Measurements from ENCODE around the gene MCRIP1.

Gene MCRIP1

DNA sequence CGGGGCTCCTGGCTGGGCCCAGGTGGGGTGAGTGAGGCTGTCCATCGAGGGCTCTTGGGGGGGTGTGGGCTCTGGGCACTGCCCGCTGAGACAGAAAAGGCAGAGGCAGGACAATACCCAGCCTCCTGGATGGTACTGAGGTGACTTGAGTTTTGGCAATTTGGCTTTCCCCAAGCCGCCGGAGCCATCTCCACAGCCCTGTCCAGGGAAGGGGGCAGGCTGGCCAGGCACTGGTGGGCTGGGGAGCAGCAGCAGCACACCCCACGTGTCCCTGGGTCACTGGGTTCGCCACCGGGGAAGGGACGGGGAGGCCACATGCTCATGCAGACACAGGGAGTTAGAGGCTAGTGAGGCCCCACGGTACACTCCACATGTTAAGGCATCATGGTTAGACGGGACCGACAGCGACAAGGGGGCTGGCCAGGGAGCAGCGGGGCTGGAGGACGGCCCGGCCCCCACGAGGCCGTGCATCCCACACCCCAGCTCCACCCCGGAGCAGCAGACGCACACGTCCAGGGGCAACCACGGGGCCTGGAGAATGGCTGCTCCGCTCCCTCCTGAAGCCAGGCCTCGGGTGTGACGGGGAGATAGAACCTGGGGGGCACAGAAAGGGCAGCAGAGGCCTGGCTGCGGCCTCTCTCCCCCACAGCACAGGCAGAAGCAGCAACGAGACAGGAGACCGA, 35.0 kb upstream of the MCRIP1 start:
- Histone ChIP-seq H4K20me1 (ENCODE audit: low read depth, low read length) (no peaks in the 10 kb centered on the region; the same call in 1 of the 2 replicates), H3K79me2 (ENCODE audit: insufficient read depth, low read length) (peaks cover 27% of the 10 kb centered on the region), H3K9ac (ENCODE audit: low read length) (no peak overlapping the region), H3K36me3 (ENCODE audit: low read length) (0 out of 2 replicates have a peak, but pooled peaks cover 4% of the 10 kb centered on the region), H2AFZ (ENCODE audit: low read depth, low read length, severe bottlenecking) (no peak overlapping the region), H3K27me3 (ENCODE audit: low read length) (no peaks in the 10 kb centered on the region), H3K27ac (ENCODE audit: low read depth, low read length) (peak overlapping the region; percentile 59), H3F3A (ENCODE audit: insufficient read depth) (peaks cover 47% of the 10 kb centered on the region), H3K9me2 (replicated peaks; ENCODE audit: insufficient read depth, low read length) (no peaks in the 10 kb centered on the region), H3K9me3 (ENCODE audit: insufficient read depth, low read length) (no peaks in the 10 kb centered on the region), H3K4me2 (ENCODE audit: low read depth, low read length, poor library complexity, severe bottlenecking) (no peak overlapping the region), H3K4me3 (ENCODE audit: insufficient read depth, low read length, poor library complexity, severe bottlenecking) (no peak overlapping the region)
- TF ChIP-seq EZH2phosphoT487 (conservative IDR thresholded peaks at IDR 0.05; ENCODE audit: low read length) = no peak
- TF ChIP-seq, protein P1, sequence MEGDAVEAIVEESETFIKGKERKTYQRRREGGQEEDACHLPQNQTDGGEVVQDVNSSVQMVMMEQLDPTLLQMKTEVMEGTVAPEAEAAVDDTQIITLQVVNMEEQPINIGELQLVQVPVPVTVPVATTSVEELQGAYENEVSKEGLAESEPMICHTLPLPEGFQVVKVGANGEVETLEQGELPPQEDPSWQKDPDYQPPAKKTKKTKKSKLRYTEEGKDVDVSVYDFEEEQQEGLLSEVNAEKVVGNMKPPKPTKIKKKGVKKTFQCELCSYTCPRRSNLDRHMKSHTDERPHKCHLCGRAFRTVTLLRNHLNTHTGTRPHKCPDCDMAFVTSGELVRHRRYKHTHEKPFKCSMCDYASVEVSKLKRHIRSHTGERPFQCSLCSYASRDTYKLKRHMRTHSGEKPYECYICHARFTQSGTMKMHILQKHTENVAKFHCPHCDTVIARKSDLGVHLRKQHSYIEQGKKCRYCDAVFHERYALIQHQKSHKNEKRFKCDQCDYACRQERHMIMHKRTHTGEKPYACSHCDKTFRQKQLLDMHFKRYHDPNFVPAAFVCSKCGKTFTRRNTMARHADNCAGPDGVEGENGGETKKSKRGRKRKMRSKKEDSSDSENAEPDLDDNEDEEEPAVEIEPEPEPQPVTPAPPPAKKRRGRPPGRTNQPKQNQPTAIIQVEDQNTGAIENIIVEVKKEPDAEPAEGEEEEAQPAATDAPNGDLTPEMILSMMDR (IDR thresholded peaks at IDR 0.05; ENCODE audit: insufficient read depth, low read length, poor library complexity, severe bottlenecking) = no peak

DNA sequence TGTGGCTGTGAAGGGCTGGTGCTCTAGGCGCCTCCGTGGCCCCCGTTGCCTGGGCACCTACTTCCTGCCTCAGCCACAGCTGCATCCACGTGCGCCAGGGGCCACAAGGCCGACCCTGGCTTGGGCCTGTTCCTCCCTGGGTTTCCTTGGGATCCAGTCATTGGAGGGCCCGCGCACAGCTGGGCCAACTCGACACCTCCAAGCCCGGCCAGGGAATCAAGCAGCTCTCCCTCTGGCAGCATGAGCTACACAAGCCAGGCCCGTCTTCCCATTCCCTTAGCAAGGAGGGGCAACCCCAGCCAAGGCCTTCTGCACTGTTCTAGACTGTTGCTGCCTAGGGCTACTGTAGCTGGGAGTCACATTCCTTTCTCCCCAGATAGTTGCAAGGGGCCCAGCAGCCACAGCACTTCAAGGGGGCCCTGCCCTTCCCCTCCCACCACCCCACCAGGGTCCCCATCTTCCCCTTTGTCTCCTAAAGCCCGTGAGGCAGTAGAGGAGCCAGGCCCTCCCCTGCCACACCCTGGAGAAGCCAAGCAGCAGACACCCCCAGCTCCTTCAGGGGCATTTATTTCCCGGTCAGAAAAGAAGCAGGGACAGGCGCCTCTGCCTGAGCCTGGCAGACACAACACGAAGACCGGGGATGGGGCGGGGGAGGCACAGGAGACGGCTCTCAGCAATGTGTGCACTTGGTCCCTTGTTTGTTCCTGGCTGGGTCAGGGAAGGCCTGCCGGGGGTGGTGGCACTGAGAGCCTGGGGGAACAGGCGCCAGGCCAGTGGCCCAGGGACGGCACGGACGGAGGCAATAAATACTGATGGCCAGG, 34.3 kb upstream of the MCRIP1 start:
- H2AFZ ChIP-seq (ENCODE audit: low read depth, low read length, severe bottlenecking) = no peak overlapping the region
- H3K79me2 ChIP-seq (ENCODE audit: insufficient read depth, low read length) = peaks cover 34% of the 10 kb centered on the region
- peaks cover 44% of the 10 kb centered on the region for H3F3A ChIP-seq (ENCODE audit: insufficient read depth)
- no peak overlapping the region for H3K4me2 ChIP-seq (ENCODE audit: low read depth, low read length, poor library complexity, severe bottlenecking)
- no peaks in the 10 kb centered on the region for H3K27me3 ChIP-seq (ENCODE audit: low read length)
- no peak for TF ChIP-seq EZH2phosphoT487 (conservative IDR thresholded peaks at IDR 0.05; ENCODE audit: low read length)
- TF ChIP-seq, protein P1 (IDR thresholded peaks at IDR 0.05; ENCODE audit: insufficient read depth, low read length, poor library complexity, severe bottlenecking) = no peak
- H3K27ac ChIP-seq (ENCODE audit: low read depth, low read length) = peak overlapping the region; percentile 59
- no peaks in the 10 kb centered on the region; the same call in 1 of the 2 replicates for H4K20me1 ChIP-seq (ENCODE audit: low read depth, low read length)
- H3K9me2 ChIP-seq (replicated peaks; ENCODE audit: insufficient read depth, low read length) = no peaks in the 10 kb centered on the region
- 0 out of 2 replicates have a peak, but pooled peaks cover 4% of the 10 kb centered on the region for H3K36me3 ChIP-seq (ENCODE audit: low read length)
- no peaks in the 10 kb centered on the region for H3K9me3 ChIP-seq (ENCODE audit: insufficient read depth, low read length)
- no peak overlapping the region for H3K4me3 ChIP-seq (ENCODE audit: insufficient read depth, low read length, poor library complexity, severe bottlenecking)
- peak overlapping the region; percentile 18; the same call in 1 of the 2 replicates for H3K9ac ChIP-seq (ENCODE audit: low read length)

DNA sequence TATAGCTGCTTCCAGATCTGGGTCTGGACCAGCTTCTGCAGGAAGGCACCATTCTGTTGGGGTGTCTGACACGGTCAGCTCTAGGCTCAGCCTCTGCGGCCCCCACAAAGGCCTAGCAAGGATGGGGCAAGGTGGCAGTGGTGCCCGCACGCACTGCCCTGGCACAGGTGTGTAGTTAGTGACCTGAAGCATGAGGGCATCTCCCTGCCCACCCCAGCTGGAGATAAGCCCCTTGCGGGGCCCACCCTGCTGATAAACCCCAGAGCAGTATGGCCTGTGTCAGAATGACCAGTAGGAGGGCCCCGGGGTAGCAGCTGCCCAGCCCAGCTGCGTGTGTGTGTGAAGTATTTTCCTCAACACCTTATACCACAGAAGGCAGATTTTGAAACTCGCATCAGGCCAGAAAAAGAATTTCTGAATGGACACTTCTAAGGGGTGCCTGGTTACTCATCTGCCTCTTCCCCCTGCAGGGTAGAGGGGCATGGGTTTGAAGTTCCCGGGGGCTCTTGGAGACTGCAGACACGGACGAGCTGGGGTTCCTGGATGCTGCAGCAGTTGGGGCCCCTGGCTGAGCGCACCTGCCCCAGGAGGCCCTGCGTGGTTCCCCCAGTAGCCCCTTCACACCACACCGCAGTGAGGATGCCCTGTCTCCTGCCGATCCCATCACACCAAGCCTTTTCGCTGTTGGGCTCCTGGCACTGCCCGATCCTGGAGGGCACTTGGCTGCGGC, 33.5 kb upstream of the MCRIP1 start:
- no peak overlapping the region for H3K4me2 ChIP-seq (ENCODE audit: low read depth, low read length, poor library complexity, severe bottlenecking)
- peak overlapping the region; percentile 18; the same call in 1 of the 2 replicates for H3K9ac ChIP-seq (ENCODE audit: low read length)
- peak overlapping the region; percentile 59 for H3K27ac ChIP-seq (ENCODE audit: low read depth, low read length)
- peaks cover 35% of the 10 kb centered on the region for H3K79me2 ChIP-seq (ENCODE audit: insufficient read depth, low read length)
- TF ChIP-seq, protein P1 (IDR thresholded peaks at IDR 0.05; ENCODE audit: insufficient read depth, low read length, poor library complexity, severe bottlenecking) = no peak
- no peak for TF ChIP-seq EZH2phosphoT487 (conservative IDR thresholded peaks at IDR 0.05; ENCODE audit: low read length)
- peaks cover 44% of the 10 kb centered on the region for H3F3A ChIP-seq (ENCODE audit: insufficient read depth)
- no peak overlapping the region for H2AFZ ChIP-seq (ENCODE audit: low read depth, low read length, severe bottlenecking)
- H3K9me2 ChIP-seq (replicated peaks; ENCODE audit: insufficient read depth, low read length) = no peaks in the 10 kb centered on the region
- H3K36me3 ChIP-seq (ENCODE audit: low read length) = 0 out of 2 replicates have a peak, but pooled peaks cover 4% of the 10 kb centered on the region
- H4K20me1 ChIP-seq (ENCODE audit: low read depth, low read length) = no peaks in the 10 kb centered on the region; the same call in 1 of the 2 replicates
- H3K4me3 ChIP-seq (ENCODE audit: insufficient read depth, low read length, poor library complexity, severe bottlenecking) = no peak overlapping the region
- H3K9me3 ChIP-seq (ENCODE audit: insufficient read depth, low read length) = no peaks in the 10 kb centered on the region
- H3K27me3 ChIP-seq (ENCODE audit: low read length) = no peaks in the 10 kb centered on the region

All from SU-DHL-6 (cell line).